SH-SY5Y (cell line): ENCODE data around the gene NEURL2.

ENCODE experiments used
- GATA2 ChIP-seq: IDR thresholded peaks from 2 replicates; pipeline ENCODE4 v1.6.1; 2011; ENCODE audit warnings: mild to moderate bottlenecking, low read depth, low read length
- GATA3 ChIP-seq: IDR thresholded peaks from 2 replicates; pipeline ENCODE4 v1.6.1; 2011; ENCODE audit warnings: low read depth, mild to moderate bottlenecking, low read length, moderate library complexity

DNA sequence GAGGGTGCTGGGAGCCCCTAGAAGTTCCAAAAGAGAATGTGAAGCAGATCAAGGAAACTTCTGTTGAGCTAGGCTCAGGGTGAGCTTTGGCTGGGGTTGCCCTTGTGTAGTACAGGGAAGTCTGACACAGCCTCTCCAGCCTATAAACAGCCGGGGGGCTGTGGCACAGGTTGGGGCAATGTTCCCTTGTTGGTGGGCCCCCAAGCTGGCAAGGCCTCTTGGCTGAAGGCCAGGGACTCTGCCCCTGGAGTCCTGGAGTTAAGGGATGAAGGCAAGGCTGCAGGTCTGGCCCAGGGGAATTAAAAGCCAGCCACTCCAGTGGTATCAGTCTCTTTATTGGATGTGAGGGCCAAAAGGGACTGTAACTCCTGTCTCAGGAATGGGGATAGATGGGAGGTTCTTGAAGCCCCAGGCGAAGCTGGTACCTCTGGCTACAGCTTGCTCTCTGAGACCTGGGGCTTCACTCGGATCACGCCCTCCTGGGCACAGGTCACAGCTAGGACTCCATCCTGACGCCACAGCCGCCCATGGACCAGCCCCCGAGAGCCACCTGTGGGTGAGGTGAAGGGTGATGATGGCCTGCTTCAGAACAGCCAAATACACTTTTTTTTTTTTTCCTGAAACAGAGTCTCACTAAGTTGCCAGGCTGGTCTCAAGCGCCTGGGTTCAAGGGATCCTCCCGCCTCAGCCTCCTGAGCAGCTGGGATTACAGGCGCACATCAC is 49.4 kb downstream of the NEURL2 start:
- TF ChIP-seq GATA3 (no peak), GATA2 (no peak)
